C4-2B (cell line): ENCODE measurements around the gene MAG.

Source experiments
- CTCF ChIP-seq: fragments of 450-650 bp; conservative IDR thresholded peaks from 2 replicates; pipeline ENCODE4 v1.5.1; 2017; ENCODE audit warnings: mild to moderate bottlenecking
- ZFX ChIP-seq: fragments of 450-650 bp; IDR thresholded peaks from 2 replicates; pipeline ENCODE4 v1.6.1; 2017

GRCh38 chr19:35330475-35330874 lies 38.5 kb downstream of the MAG start:
- TF ChIP-seq CTCF, result no peak
- TF ChIP-seq ZFX, result no peak
